ENCODE data around the gene SUMF1.
"Not testable (repeated sequence)": the region's sequence is repeated elsewhere in the genome, so short reads cannot be mapped to it uniquely, and the experiment has no call there.

Gene SUMF1

GRCh38 chr3:4340411-4341335 is 126.4 kb downstream of the SUMF1 start:
- peak in 3 of 58 donors; percentile 7 to 24 (median 14) for DNase-seq

- no peak for DNase-seq
These were observed 127.0 kb downstream of the SUMF1 start for GRCh38 chr3:4340077-4340410.

GRCh38 chr3:4338751-4339150 is 128.3 kb downstream of the SUMF1 start:
- no peak for DNase-seq

- DNase-seq: no peak
These were observed 130.1 kb downstream of the SUMF1 start for GRCh38 chr3:4336850-4337546.

GRCh38 chr3:4335840-4336562 is 131.1 kb downstream of the SUMF1 start:
- DNase-seq: no peak

- DNase-seq: no peak
These were observed 132.5 kb downstream of the SUMF1 start for GRCh38 chr3:4334548-4334947.

- no peak for DNase-seq
These were observed 134.1 kb downstream of the SUMF1 start for GRCh38 chr3:4332991-4333390.

DNA sequence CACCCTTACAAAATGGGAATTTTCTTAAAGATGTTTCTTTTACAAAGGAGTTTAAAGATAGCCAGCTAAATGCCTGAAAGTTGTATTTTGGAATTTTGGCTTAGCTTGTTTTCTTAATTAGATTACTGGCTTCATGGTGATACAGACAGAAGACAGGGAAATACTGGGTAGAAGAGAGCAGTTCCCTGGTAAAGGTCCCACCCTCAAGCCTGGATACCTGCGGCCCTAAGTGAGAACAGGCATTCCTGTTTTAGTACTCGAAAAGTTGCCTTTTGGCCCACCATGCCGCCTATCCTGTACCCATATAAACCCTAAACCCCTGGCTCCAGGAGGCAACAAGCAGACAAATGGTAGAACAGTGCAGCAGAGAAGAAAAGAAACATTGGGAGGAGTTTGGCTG is 134.5 kb downstream of the SUMF1 start:
- no peak for DNase-seq

DNA sequence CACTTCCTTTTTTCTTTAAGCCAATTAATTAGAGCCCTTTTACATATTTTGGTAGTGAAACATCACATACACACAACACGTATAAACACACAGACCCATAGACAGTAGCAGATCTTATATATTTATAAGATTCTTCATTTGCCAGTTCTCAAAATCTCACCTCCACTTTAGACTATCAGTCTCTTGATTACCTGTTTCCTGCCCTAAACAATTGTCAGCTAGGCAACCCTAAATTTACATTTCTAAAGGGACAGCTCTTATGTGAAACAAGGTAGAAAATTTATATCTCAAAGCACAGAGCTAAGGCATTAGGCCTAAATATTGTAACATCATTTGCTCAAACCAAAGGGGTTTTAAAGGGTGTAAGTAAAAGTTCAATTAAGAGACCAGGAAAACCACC is 135.0 kb downstream of the SUMF1 start:
- no peak for DNase-seq

GRCh38 chr3:4329806-4330205 is 137.3 kb downstream of the SUMF1 start:
- not testable (repeated sequence) for DNase-seq

DNA sequence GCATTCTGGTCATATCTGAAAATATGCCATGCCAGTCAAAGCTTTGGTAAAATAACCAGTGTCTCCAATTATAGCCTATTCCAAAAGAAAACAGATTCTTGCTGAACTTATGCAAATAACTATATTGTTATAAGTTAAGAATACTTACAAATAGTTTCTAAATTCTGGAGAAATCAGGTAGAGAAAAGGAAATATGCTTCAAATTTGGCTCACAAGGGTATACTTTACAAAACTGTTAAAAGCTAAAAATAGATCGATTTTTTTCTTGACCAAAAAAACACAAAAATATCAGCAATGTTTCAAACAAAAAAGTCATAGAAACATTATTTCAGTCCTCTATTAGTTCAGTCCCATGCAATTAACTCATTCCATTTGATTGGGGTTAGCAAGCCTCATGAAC is 140.2 kb downstream of the SUMF1 start:
- DNase-seq: no peak

- DNase-seq: no peak
These were observed 143.6 kb downstream of the SUMF1 start for GRCh38 chr3:4323246-4324027.

DNA sequence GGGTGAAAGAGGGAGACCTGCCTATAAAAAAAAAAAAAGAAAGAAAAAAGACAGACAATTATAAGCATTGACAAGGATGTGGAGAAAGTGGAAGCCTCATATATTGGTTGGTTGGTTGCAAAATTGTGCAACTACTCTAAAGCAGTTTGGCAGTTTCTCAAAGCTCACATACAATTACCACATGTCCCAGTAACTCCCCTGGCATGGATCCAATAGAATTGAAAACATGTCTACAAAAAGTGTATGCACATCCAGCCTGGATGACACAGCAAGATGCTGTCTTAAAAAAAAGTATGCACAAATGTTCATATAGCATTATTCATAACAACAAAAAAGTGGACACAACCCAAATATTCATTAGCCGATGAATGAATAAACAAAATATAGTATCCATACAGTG is 144.4 kb downstream of the SUMF1 start:
- DNase-seq: no peak

DNA sequence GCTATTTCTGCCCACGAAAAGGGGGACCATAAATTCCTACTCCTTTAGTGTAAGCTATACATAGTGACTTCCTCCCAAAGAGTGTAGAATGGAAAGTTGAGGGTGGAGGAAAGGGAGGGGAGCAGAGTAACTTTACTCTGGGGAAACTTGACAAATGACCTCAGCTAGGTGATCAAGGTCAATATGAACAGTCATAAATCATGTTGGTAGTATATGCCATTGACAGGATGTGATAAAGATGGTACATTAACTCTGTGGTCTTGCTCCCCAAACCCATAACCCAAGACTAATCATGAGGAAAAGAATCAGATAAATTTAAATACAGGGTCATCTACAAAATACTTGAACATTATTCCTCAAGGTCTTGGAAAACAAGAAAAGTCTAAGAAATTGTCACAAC is 145.3 kb downstream of the SUMF1 start:
- DNase-seq: no peak

GRCh38 chr3:4320096-4320911 is 146.8 kb downstream of the SUMF1 start:
- DNase-seq: no peak

- DNase-seq: no peak
These were observed 152.4 kb downstream of the SUMF1 start for GRCh38 chr3:4314688-4315087.

DNA sequence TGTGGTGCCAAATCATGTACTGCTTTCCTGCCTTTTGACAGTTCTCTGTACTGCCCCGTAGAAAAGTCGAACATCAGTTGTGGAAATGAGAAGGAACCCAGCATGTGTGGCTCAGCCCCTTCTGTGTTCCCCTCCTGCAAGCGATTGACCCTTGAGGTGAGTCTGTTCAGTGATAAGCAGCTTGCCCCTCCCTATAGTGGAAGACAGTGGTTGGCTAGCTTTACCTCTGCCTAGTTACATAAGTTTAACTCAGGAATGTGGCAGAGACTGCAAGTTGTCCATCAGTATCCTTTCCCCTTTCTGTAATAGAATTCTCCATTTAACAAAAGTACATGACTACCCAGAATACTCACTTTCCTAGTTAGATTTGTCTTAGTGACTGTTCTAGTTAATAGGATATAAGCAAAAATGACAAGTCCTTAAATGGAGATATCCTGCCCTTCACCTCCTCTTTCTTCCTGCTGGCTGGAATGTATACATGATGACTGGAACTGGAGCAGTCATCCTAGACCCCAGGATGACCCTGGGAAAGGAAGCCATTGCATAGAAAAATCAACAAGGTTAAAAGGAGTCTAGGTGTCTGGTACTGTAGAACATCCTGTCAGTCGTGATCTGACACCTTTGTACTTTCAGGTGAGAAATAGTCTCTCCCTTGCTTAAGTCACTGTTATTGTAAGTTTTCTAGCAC is 153.3 kb downstream of the SUMF1 start:
- DNase-seq: no peak

DNA sequence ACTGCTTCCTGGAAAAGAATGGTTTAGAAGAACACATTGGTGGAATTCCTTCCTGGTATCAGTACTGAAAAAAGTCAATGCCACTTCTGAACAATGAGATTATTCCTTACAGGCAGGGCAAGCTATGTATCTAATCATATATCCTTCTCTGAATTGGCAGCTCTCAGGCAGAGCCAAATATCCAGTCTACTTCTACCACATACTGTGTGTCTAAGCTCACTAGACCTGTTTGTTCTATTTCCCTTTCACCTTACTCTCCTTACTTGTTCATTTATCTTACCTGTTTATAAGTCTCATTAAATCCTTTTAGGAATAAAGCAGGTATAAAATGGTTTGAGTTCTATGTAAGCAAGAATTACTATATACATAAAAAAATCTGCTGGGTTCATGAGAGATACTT is 155.6 kb downstream of the SUMF1 start:
- DNase-seq: no peak

Measured in anterior cingulate cortex (tissue), 58 donors.